Gastroesophageal sphincter (tissue), 4 donors: ENCODE measurements around the gene COG8. TPM values are rescaled to one million over a fixed set of nuclear protein-coding genes. Genes with fewer than 3 reads are reported as not detected.

Experiments used
- ATAC-seq: fragments of 150-250 bp; one replicate; pipeline ENCODE4 v1.9.1; 2016; ENCODE audit warnings: mild to moderate bottlenecking, moderate library complexity
- H3K27ac ChIP-seq, 4 donors: fragments of 200-600 bp; sonication (generic) in 3 of 4; 1 replicate in 3 of 4; 2 replicates in 1 of 4; pipeline ENCODE4 v1.5.1; 2016 to 2019
- H3K27me3 ChIP-seq: fragments of 200-600 bp; sonication (generic); one replicate; pipeline ENCODE4 v1.5.1; 2019
- H3K36me3 ChIP-seq, 2 donors: fragments of 200-600 bp; sonication (generic); one replicate each; pipeline ENCODE4 v1.5.1; 2019; ENCODE audit warnings: control low read depth in 1 of 2
- H3K4me1 ChIP-seq, 3 donors: fragments of 200-600 bp; sonication (generic); 1 replicate in 2 of 3; 2 replicates in 1 of 3; pipeline ENCODE4 v1.5.1; 2016 to 2019; ENCODE audit warnings: control low read depth in 2 of 3
- H3K4me3 ChIP-seq, 2 donors: fragments of 200-600 bp; sonication (generic); one replicate each; pipeline ENCODE4 v1.5.1; 2019; ENCODE audit warnings: mild to moderate bottlenecking in 1 of 2, moderate library complexity in 1 of 2
- H3K9me3 ChIP-seq, 3 donors: fragments of 200-600 bp; sonication (generic); one replicate each; pipeline ENCODE4 v1.5.1; 2017 to 2019; ENCODE audit warnings: control low read depth in 2 of 3
- EP300 ChIP-seq: sonication (generic); formaldehyde crosslinking; IDR thresholded peaks from one replicate; pipeline ENCODE4 v1.6.1; 2017; ENCODE audit warnings: antibody characterized with exemption, mild to moderate bottlenecking
- POLR2A ChIP-seq, 2 donors: fragments of 450-650 bp; IDR thresholded peaks; one replicate each; pipeline ENCODE4 v1.6.1; 2017; ENCODE audit warnings: antibody characterized with exemption in 2 of 2, mild to moderate bottlenecking in 2 of 2, moderate library complexity in 1 of 2
- POLR2AphosphoS5 ChIP-seq: sonication (generic); formaldehyde crosslinking; IDR thresholded peaks from one replicate; pipeline ENCODE4 v1.6.1; 2017; ENCODE audit warnings: antibody characterized with exemption
- WGBS, 2 donors: methylation state at CpG; one replicate each; pipeline ENCODE4 v1.1.5; 2018; ENCODE audit warnings: low coverage in 1 of 2; 5-methylcytosine and 5-hydroxymethylcytosine counted together
- total RNA-seq, 4 donors: library from RNA; depleted of rRNA; stranded (reverse); fragments of >200 nt; gene quantifications; one replicate each; pipeline ENCODE4 v1.1.0, GENCODE V29; 2016
- TF ChIP-seq, protein P1 (sequence below), 4 experiments: fragments of 200-600 bp in 2 of 4; fragments of 450-650 bp in 2 of 4; sonication (generic) in 1 of 4; IDR thresholded peaks; one replicate each; pipeline ENCODE4 v1.5.1; 2017 to 2019; ENCODE audit warnings: antibody characterized with exemption in 4 of 4, mild to moderate bottlenecking in 2 of 4, moderate library complexity in 2 of 4

The COG8 gene
- total RNA-seq, 4 donors from 2014 or later = 33.3 to 48.6 (median 43.5) TPM

DNA sequence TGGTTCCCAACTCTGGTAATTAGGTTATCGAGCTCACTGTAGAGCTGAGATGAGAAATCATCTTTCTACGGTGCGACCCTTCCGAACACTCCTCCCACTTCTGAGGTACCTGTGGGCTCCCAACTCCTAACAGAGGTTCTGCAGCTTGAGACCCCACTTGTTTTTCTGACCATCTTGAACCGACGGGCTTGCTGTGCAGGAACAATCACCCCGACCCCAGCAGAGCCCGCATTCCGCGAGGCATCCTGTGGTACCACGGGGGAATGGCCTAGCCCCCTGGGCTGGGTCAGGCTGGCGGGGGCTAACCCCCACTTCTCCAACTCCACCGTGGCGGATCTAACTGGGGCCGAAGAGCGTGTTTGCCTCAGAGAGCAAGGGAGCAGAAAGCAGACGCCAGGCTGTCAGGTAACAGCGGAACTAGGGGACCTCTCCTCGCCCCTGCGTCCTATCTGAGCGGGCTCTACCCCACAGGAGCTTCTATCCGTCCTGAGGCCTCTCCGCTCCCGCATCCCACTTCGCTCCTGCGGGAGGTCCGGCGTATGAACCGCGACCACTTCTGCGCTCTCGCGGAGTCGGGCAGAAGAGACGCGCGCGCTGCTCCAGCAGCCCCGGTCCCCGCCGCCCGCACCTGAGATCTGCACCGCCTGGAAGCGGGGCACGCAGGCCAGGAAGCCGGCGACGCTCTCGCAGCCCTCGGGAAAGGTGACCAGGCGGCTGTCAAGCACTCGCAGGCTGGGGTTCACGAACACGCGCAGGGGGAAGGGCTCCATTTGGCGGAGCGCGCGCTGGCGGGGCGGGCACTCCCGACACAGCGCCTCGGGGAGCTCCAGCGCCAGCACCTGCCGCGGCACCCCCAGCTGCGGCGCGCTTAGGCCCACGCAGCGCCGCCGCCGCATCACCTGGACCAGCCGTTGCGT is 9.7 kb downstream of the COG8 start:
- Histone ChIP-seq H3K4me3 (peak overlapping the region; percentile 66 to 94), H3K9me3 (no peaks in the 10 kb centered on the region), H3K4me1 (peaks cover 0 to 83% (median 9%) of the 10 kb centered on the region in 3 donors), H3K27me3 (no peaks in the 10 kb centered on the region), H3K36me3 (peaks cover 0 to 68% of the 10 kb centered on the region in 2 donors), H3K27ac (peak overlapping the region in 3 of 4 donors; percentile 88 to 96 (median 95))
- TF ChIP-seq POLR2AphosphoS5 = no peak
- TF ChIP-seq EP300 = no peak
- TF ChIP-seq, protein P1, sequence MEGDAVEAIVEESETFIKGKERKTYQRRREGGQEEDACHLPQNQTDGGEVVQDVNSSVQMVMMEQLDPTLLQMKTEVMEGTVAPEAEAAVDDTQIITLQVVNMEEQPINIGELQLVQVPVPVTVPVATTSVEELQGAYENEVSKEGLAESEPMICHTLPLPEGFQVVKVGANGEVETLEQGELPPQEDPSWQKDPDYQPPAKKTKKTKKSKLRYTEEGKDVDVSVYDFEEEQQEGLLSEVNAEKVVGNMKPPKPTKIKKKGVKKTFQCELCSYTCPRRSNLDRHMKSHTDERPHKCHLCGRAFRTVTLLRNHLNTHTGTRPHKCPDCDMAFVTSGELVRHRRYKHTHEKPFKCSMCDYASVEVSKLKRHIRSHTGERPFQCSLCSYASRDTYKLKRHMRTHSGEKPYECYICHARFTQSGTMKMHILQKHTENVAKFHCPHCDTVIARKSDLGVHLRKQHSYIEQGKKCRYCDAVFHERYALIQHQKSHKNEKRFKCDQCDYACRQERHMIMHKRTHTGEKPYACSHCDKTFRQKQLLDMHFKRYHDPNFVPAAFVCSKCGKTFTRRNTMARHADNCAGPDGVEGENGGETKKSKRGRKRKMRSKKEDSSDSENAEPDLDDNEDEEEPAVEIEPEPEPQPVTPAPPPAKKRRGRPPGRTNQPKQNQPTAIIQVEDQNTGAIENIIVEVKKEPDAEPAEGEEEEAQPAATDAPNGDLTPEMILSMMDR (IDR thresholded peaks at IDR 0.05) = no peak
- no peak for TF ChIP-seq POLR2A (IDR thresholded peaks at IDR 0.05)
- 26 to 32% methylated on average over 4 to 10 of the region's 77 CpGs for WGBS, 2 donors
- no peak for ATAC-seq

DNA sequence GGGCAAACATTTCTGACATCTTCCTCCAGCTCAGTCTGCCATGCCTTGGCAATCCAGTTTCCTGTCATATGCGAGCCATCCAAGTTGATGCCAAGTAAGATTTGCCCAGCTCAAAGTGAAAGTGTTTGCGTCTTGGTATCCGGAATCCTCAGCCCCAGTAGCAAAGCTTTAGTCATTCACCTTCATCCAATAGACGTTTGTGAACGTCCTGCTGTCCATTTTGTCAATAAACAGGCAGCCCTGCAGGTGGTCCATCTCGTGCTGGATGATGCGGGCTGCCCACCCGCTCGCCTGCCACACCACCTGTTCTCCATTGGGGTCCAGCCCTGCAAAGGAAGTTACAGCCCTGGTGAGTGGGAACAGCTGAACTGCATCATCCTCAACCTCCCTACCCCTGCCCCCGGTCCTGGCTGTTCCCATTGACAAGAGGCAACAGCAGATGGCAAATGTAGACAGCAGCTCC is 10.5 kb downstream of the COG8 start:
- Histone ChIP-seq H3K36me3 (peaks cover 0 to 68% of the 10 kb centered on the region in 2 donors), H3K27me3 (no peaks in the 10 kb centered on the region), H3K9me3 (no peaks in the 10 kb centered on the region), H3K4me1 (peaks cover 0 to 83% (median 9%) of the 10 kb centered on the region in 3 donors), H3K4me3 (peak overlapping the region in 1 of 2 donors; percentile 94), H3K27ac (peak overlapping the region in 1 of 4 donors; percentile 16)
- TF ChIP-seq POLR2A (IDR thresholded peaks at IDR 0.05) = no peak
- no peak for TF ChIP-seq POLR2AphosphoS5
- no peak for TF ChIP-seq EP300
- TF ChIP-seq, protein P1 (IDR thresholded peaks at IDR 0.05) = no peak
- WGBS, 2 donors = 37 to 43% methylated on average over 3 to 5 of the region's 10 CpGs
- ATAC-seq = no peak

DNA sequence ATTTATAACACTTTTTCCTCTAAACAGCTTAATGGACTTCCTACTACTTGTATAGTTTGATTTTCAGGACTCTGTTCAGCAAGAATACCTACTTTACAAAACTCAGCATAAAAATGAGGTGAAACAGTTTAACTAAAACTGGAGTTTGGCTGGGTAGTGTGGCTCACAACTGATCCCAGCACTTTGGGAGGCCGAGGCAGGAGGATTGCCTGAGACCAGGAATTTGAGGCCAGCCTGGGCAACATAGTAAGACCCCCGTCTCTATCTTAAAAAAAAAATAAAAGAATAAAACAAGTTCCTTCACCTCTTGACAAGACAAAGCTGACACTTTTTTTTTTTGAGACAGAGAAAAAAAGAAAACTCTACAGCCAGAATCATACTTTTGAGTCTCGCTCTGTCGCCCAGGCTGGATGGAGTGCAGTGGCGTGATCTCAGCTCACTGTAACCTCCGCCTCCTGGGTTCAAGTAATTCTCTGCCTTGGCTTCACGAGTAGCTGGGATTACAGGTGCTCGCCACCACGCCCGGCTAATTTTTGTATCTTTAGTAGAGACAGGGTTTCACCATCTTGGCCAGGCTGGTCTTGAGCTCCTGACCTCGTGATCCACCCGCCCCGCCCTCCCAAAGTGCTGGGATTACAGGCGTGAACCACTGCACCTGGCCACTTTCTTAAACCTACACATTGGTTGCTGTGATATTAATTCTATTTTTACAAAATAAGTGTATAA is 11.6 kb downstream of the COG8 start:
- Histone ChIP-seq H3K27me3 (no peaks in the 10 kb centered on the region), H3K27ac (peak overlapping the region in 1 of 4 donors; percentile 16), H3K4me3 (no peak overlapping the region), H3K4me1 (peaks cover 0 to 72% (median 9%) of the 10 kb centered on the region in 3 donors), H3K9me3 (no peaks in the 10 kb centered on the region), H3K36me3 (peaks cover 0 to 68% of the 10 kb centered on the region in 2 donors)
- no peak for TF ChIP-seq POLR2A (IDR thresholded peaks at IDR 0.05)
- TF ChIP-seq POLR2AphosphoS5 = no peak
- TF ChIP-seq EP300 = no peak
- TF ChIP-seq, protein P1 (IDR thresholded peaks at IDR 0.05) = no peak
- WGBS, 2 donors = 83 to 88% methylated on average over 7 to 11 of the region's 14 CpGs
- no peak for ATAC-seq

DNA sequence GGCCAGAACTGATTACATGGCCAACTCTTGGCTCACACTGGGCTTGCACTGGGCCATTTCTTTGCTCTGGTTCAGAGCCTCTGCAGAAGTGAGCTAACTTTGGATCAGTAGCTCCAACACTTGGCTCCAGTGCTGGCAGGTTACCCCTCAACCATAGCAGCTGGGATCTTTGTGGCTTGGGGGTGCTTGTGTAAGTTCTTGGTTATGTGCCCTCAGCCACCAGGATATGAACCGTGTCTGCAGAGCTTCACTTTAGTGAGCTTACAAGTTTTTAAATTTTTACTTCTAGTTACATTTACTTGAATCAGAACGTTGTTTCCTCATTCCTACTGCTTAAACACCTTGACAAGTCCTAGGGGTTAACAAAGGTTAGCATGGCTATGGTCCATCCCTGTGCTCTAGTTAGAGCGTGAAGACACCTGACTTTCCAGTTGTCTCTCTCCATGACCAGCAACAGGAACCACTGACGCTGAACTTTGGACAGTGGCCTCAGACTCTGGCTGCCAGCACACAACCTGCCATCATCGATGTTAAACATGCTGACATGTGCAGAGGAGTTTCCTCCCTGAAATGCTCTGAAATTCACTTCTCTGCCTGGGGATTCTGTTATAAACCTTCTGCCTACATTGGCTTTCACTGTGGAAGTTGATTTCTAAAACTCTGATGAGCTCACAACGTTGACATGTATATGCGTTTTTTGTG is 13.0 kb downstream of the COG8 start:
- no peaks in the 10 kb centered on the region for H3K27me3 ChIP-seq
- TF ChIP-seq POLR2AphosphoS5 (no peak), EP300 (no peak)
- TF ChIP-seq, protein P1 (IDR thresholded peaks at IDR 0.05) = no peak
- no peak overlapping the region for H3K4me3 ChIP-seq
- WGBS, 2 donors = 35 to 37% methylated on average over 6 to 7 of the region's 7 CpGs
- H3K4me1 ChIP-seq = peaks cover 0 to 64% (median 9%) of the 10 kb centered on the region in 3 donors
- H3K9me3 ChIP-seq = no peaks in the 10 kb centered on the region
- H3K27ac ChIP-seq = no peak overlapping the region
- no peak for ATAC-seq
- H3K36me3 ChIP-seq = peaks cover 0 to 70% of the 10 kb centered on the region in 2 donors
